HG03175 (cell line): ENCODE measurements around the gene RABEP1.

Source experiments
- ATAC-seq: cut with Tn5 transposase; IDR thresholded peaks from one replicate; pipeline ENCODE4 v1.9.1; 2021; ENCODE audit warnings: mild to moderate bottlenecking, moderate library complexity; ENCODE audit not compliant: unreplicated experiment

RABEP1 gene

DNA sequence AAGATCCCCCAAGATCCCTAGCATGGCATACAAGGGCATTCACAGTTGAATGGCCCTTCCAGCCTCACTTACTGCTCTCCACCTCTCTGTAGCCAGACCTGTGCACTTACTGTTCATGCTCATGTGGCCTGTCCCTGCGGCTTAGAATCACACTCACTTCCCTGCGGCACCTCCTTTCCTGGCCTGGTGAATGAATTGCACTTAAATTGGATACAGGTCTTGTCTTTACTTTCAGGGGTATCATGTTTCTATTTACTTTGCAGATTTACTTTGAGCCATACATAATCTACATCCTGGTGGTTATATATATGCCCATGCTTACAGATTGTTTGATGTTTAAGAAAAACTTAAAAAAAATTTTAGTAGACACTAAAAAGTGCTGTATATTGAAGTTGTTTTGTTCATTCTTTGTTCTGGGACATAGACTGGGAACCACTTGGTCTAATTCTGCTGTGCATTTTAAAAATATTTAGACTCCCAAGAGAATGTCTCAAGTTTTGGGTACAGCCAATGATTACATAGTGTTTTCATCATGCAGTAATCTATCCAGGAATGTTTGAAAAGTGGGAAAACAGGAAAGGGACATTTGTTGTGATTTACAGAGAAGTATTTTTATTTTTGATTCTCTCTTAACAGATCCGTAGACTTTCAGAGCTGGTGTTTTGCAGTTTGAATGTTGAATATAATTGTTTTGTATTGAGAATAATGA lies 73.5 kb downstream of the RABEP1 start:
- ATAC-seq, result no peak

DNA sequence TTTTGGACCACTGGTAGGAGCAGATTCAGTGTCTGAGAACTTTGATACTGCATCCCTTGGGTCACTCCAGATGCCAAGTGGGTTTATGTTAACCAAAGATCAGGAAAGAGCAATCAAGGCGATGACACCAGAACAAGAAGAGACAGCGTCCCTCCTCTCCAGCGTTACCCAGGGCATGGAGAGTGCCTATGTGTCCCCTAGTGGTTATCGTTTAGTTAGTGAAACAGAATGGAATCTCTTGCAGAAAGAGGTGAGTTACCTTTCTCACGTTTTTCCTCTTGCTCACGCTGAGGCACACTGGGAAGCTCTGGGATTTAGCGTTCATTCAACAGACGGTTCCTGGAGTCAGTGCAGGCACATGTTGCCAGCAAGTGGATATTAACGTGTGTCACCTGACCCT lies 79.3 kb downstream of the RABEP1 start:
- ATAC-seq, result no peak

DNA sequence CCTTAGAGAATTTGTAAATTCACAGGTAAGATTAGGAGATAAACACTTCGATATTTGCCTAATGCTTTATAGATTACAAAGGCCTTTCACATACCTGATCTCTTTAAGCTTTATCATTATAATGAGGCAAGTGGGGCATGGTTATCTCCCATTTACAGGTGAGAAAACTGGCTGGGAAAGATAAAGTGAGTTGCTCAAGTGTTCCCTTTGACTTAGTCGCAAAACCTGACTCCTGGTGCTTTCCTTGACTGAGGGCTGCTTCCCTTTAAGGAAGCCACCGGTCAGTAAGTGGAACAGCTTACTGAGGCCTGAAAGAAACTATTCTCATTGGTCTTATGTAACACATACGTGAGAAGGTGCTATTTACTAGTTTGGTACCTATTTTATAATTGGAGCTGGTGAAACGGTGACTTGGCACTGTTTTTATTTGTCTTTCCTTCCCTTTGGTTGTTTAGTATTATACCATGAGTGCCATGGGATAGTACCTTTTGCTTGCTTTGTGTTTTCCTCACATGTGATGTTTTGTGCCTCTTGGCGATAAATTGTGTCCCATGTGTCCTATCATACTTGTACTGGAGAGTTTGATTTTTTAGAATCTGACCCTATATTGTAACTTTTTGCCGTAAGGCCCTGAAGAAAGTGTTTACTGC lies 80.2 kb downstream of the RABEP1 start:
- ATAC-seq, result no peak

DNA sequence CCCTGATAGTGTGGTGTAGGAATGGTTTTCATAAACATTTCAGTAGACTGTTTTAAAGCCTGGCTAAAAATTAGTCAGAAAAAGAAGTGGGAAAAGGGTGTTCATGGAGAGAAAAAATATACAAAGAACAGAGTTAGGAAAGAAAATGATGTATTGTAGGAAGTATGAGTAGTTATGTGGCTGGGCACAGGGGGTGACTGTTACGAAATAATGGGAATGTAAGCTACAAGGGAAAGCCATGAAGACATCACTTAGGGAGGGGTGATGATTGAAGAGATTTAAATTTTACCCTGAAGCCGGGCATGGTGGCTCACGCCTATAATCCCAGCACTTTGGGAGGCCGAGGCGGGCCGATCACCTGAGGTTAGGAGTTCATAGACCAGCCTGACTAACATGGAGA lies 82.1 kb downstream of the RABEP1 start:
- no peak for ATAC-seq

DNA sequence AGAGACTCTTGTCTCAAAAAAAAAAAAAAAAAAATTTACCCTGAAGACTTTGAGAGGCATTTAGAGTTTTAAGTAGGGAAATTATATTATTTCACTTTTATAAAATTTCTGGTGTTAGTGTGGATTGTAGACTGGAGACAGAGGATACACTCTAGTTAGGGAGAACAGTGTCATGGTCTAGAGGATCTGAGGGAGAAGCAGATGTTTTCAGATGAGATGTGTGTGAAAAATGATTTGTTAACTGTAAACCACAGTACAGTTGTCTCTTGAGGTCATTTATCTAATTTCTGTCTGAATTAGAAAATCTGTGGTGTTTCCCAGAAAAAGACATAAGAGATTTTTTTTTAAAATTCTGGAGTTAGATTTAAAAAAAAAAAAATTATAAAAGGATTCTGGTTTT lies 82.6 kb downstream of the RABEP1 start:
- ATAC-seq, result no peak

GRCh38 chr17:5365831-5366230 lies 83.7 kb downstream of the RABEP1 start:
- ATAC-seq, result no peak

- ATAC-seq, result no peak
These were observed 88.3 kb downstream of the RABEP1 start for GRCh38 chr17:5370411-5370810.

DNA sequence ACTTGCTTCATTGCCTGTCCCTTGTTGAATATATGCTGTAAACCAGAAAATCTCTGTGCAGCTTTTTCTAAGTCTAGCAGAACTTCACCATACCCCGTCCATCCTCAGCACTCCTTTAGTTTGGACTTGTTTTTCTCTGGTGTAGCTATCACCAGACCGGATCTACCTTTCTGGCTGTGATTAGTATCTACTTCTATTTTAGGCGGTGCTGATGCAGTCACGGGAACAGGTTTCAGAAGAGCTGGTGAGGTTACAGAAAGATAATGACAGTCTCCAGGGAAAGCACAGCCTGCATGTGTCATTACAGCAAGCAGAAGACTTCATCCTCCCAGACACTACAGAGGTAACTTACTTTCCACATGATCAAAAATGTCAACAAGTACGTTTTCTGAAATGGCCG lies 91.0 kb downstream of the RABEP1 start:
- ATAC-seq, result no peak

DNA sequence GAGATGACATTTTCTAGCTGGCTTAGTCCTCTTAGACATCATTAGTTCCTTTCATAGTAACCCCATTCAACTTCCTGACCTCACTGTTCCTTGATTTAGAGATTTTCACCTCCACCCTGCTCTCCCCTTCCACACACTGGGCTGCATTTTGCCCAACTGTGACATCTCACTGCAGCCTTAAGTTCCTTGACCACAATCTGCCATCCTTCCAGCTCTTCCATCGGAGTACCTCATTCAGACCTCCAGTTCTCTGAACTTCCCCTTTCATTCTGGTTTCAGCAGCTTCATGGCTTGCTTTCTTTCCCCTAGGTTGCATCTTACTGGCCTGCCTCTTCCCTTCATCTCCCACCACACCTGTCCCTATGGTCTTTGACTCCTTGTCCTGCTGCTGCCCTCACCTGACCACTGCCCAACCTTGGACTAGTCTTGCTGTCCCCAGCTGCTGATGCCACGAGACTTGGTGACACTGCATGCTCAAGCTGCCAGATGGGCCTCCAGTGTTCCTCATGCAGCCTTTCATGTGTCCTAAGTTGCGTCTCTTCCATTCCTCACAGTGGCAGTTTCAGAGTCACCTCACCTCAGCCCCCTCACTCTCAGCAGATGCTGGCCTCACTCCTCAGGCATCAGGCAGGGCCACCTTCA lies 96.6 kb downstream of the RABEP1 start:
- no peak for ATAC-seq

- ATAC-seq, result no peak
These were observed 97.4 kb downstream of the RABEP1 start for GRCh38 chr17:5379351-5380107.

DNA sequence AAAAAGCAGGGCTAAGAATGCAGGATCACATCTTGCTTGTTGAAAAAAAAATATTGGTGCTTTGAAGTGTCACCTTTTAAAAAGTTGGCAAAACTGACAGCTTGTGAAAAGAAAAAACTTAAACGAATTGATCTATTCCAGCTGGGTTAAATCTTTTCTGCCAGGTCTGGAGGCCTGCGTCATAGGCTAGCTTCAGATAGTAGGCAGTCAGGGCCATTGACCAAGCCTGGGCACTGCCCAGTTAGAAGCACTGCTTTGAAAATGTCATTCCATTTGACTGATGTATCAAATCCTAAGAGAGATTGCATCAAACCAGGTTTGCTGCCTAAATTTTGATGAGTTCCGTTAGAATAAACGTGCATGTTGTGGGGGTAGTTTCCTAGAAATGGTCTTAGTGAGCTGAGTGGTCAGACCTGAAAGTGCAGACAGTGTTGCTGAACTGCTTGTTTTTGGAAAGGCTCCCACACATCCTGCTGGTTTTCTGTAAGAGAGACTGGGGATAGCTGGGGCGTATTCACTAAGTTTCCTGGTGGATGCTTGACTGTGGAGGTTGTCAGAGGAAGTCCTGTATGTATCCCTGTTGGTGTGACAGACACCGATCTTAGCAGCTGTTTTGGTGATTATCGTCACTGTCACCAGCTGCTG lies 98.5 kb downstream of the RABEP1 start:
- no peak for ATAC-seq

- no peak for ATAC-seq
These were observed 99.5 kb downstream of the RABEP1 start for GRCh38 chr17:5381542-5381941.

GRCh38 chr17:5391678-5392077 lies 109.6 kb downstream of the RABEP1 start:
- no peak for ATAC-seq

DNA sequence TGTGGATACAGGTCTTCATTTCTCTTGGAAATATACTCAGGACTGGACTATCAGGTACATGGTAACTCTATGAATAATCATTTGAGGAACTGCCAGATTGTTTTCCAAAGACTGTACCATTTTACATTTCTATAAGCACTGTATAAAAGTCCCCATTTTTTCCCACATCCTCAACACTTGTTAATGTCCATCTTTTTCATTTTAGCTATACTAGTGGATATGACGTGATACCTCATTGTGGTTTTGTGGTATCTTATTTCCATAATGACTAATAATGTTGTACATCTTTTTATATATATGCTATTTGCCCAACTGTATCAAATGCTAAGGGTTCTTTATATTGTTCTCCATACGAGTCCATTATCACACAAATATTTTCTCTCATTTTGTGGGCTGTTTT lies 114.5 kb downstream of the RABEP1 start:
- ATAC-seq, result no peak

- ATAC-seq, result no peak
These were observed 117.7 kb downstream of the RABEP1 start for GRCh38 chr17:5399767-5400166.

GRCh38 chr17:5405400-5405799 lies 123.3 kb downstream of the RABEP1 start:
- no peak for ATAC-seq

DNA sequence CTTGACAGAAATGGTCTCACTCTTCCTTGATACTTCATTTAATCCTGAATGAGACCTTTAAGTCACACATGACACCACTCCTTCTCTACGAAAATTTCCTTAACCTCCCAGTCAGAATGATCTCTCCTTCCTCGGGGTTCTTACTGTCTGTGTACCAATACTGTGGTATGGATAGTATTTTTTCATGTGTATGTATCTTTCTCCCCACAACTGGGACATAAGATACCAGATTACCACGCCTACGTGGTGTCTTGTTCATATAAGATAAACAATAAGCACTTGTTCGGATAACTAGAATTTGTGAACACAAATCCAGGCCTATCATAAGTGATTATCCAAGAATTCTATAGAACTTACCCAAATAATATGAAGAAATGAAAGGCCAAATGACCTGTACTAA lies 126.1 kb downstream of the RABEP1 start:
- no peak for ATAC-seq

DNA sequence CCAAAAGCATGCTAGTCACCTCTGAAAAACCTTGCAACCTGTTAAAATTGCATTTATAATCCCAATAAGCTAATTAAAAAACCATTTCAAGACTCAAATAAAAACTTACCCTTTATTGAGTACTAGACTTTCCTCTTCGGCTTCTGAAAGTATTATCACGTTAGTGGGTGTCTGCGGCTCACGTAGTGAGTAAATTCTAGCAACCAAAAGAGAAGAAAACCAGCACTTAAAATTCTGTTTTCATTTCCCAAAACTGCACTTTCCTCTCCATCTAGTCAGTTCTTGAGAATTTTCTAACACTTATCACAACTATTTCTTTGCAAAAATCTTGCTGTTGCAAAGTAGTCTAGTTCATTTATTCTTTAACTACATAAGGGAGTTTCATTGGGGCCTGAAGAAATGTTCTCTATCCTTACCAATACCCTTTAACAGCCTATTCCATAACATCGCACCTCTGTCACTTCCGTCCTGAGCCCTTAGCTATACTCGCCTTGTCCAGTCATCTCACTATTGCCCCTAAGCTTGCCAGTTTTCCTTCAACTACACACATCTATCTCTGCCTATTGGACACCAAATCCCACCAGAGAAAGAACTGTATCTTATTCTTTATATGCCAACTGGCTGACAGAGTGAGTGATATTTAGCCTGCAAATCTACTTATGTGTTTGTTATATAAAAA lies 128.6 kb downstream of the RABEP1 start:
- ATAC-seq, result no peak

- no peak for ATAC-seq
These were observed 131.6 kb downstream of the RABEP1 start for GRCh38 chr17:5413682-5414081.

GRCh38 chr17:5416901-5417300 lies 134.8 kb downstream of the RABEP1 start:
- no peak for ATAC-seq
